Ovary (tissue), 3 donors: ENCODE results near the gene ARHGAP22.

Source experiments
- POLR2A ChIP-seq: fragments of 450-650 bp; IDR thresholded peaks from one replicate; pipeline ENCODE4 v1.6.1; 2017; ENCODE audit warnings: antibody characterized with exemption, mild to moderate bottlenecking, moderate library complexity
- TF ChIP-seq, protein P1 (sequence below), 3 donors: fragments of 450-650 bp in 2 of 3; fragments of 200-600 bp in 1 of 3; IDR thresholded peaks; one replicate each; pipeline versions ENCODE4 v1.5.1 to v1.8.0; 2016 to 2022; ENCODE audit warnings: antibody characterized with exemption in 3 of 3, mild to moderate bottlenecking in 1 of 3
- donor health status: DM: no; HTN: no; CAD: no.

DNA sequence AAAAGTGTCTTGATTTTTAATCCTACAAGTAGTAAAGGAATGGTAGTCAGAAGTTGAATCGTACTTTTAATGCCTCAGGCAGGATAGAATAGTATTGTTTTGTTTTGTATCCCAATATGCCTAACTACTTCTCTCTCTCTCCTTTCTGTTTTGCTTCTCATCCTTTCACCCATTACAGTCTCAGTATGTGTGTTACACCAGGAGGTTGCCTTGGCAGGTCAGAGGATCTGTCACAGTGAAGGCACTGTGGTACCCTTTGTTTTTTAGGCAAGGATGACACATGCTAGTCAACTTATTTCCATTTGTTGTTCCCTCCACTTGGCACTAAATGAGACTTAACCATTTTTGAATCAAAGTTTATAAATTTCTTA, 204.0 kb downstream of the ARHGAP22 start:
- TF ChIP-seq, protein P1, sequence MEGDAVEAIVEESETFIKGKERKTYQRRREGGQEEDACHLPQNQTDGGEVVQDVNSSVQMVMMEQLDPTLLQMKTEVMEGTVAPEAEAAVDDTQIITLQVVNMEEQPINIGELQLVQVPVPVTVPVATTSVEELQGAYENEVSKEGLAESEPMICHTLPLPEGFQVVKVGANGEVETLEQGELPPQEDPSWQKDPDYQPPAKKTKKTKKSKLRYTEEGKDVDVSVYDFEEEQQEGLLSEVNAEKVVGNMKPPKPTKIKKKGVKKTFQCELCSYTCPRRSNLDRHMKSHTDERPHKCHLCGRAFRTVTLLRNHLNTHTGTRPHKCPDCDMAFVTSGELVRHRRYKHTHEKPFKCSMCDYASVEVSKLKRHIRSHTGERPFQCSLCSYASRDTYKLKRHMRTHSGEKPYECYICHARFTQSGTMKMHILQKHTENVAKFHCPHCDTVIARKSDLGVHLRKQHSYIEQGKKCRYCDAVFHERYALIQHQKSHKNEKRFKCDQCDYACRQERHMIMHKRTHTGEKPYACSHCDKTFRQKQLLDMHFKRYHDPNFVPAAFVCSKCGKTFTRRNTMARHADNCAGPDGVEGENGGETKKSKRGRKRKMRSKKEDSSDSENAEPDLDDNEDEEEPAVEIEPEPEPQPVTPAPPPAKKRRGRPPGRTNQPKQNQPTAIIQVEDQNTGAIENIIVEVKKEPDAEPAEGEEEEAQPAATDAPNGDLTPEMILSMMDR (IDR thresholded peaks at IDR 0.05): no peak
- TF ChIP-seq POLR2A: no peak
